ENCODE data around the gene EPS8L2. TPM values are rescaled to one million over a fixed set of nuclear protein-coding genes. Genes with fewer than 3 reads are reported as not detected.

Gene EPS8L2
- total and polyA plus RNA-seq, 2 of the 13 experiments (the other 11 are each of a cell fraction or from before 2014, with no cell fraction given): 89.3 to 416 TPM

DNA sequence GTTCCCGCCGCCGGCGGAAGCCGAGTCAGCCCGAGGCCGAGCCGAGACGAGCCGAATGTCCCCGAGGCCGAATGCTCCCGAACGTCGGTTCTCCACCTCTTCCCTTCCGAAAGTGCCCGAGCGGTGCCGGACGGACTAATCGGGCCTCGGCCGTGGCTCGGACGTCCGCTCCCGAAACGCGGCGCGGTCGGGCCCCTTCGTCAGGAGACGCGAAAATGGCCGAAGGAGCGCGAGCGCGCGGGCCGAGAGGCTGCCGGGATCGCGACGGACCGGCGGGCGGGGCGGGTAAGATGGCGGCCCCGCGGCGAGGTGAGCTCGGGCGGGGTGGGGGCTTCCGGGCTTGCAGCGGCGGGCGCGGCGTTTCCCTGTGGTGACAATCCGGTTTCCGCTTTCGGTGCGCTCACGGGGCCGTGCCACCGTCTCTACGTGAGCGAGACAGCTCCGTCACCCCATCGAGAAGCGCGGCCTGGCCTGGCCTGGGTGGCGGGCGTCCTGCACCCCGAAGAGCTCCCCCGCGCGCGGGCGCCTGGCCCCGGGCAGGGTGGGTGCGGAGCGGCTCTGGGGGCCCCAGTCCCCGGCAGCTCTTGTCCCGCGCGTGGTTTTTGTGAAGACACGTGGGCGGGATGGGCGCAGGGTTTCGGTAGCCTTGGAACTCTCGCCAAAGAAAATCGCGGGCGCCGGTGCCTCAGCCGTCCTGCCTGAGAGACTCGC, 10.3 kb upstream of the EPS8L2 start, which contains the start of gene TMEM80 (continued):
- no peak for TF ChIP-seq ZXDC (CRISPR knock-in tag; IDR thresholded peaks at IDR 0.05)
- no peak; the same call in 1 of the 2 replicates for TF ChIP-seq ATF7-NPFF (CRISPR knock-in tag; IDR thresholded peaks at IDR 0.05; ENCODE audit: low read depth)
- TF ChIP-seq SCMH1 (CRISPR knock-in tag; IDR thresholded peaks at IDR 0.05; ENCODE audit: borderline replicate concordance): no peak
- no peak for TF ChIP-seq FLYWCH1 (CRISPR knock-in tag; IDR thresholded peaks at IDR 0.05)
- no peak for TF ChIP-seq MLX (CRISPR knock-in tag; IDR thresholded peaks at IDR 0.05)
- TF ChIP-seq ZFY (CRISPR knock-in tag; IDR thresholded peaks at IDR 0.05): peak; percentile 91
- no peak for TF ChIP-seq NCOA2 (CRISPR knock-in tag; IDR thresholded peaks at IDR 0.05)
- TF ChIP-seq HOXA3 (CRISPR knock-in tag; IDR thresholded peaks at IDR 0.05): peak; percentile 96
- 0 out of 2 replicates have a peak, but pooled peaks have one; percentile 32 for TF ChIP-seq SNAPC5 (CRISPR knock-in tag; IDR thresholded peaks at IDR 0.05; ENCODE audit: borderline replicate concordance)
- no peak for TF ChIP-seq JUND (CRISPR knock-in tag; IDR thresholded peaks at IDR 0.05)
- TF ChIP-seq ZSCAN25 (CRISPR knock-in tag; IDR thresholded peaks at IDR 0.05): peak; percentile 57
- no peak; the same call in 1 of the 2 replicates for TF ChIP-seq ELF1 (CRISPR knock-in tag; IDR thresholded peaks at IDR 0.05)
- TF ChIP-seq ARID4A (CRISPR knock-in tag; IDR thresholded peaks at IDR 0.05; ENCODE audit: borderline replicate concordance): peak; percentile 73; the same call in 1 of the 2 replicates
- TF ChIP-seq ZNF142 (CRISPR knock-in tag; IDR thresholded peaks at IDR 0.05): peak; percentile 99
- TF ChIP-seq SATB2 (CRISPR knock-in tag; IDR thresholded peaks at IDR 0.05): peak; percentile 71; the same call in 1 of the 2 replicates
- no peak for TF ChIP-seq ZNF205 (CRISPR knock-in tag; IDR thresholded peaks at IDR 0.05)

All from HepG2 (cell line).